HG02840 (cell line): ENCODE measurements around the gene SLC10A7.

Experiments used
- ATAC-seq: cut with Tn5 transposase; IDR thresholded peaks from one replicate; pipeline ENCODE4 v1.9.1; 2021; ENCODE audit warnings: mild to moderate bottlenecking, moderate library complexity, moderate number of reproducible peaks; ENCODE audit not compliant: unreplicated experiment, low FRiP score

SLC10A7 gene

DNA sequence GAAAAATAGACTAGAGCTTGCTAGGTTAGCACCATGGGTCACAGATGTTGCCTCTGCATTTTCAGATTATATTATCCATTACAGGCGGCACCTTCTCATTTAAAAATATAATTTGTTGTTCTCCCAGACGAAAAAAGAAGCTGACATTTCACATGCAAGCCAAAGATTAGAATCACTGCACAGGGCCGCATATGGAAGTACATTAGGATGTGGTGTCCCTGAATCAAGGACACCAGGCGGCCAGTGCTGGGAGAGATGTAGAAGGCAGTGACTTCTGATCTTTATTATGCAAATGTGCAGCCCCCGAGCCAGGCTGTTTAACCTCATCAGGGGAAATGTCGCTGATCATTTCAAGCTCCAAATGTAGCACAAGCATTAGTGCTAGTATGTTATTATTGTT is 284.6 kb downstream of the SLC10A7 start:
- no peak for ATAC-seq

DNA sequence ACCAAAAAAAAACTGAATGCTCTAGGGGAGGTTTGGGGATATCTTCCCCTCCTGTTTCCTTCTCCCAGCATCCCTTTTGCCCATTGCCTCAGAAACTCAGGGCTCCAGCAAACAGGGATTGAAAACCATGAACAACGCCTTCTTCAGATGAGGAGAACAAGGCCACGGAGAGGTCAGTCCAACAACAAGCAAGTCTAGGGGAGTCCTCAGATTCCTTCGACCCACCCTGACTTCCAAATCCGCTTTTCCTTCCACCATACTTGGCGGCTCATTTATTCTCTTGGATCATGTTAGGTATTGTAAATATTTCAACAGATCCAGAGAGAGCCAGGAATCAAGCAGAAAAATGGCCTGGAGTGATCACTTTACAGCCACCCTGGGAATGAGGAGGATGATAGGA is 285.5 kb downstream of the SLC10A7 start:
- ATAC-seq, result no peak

DNA sequence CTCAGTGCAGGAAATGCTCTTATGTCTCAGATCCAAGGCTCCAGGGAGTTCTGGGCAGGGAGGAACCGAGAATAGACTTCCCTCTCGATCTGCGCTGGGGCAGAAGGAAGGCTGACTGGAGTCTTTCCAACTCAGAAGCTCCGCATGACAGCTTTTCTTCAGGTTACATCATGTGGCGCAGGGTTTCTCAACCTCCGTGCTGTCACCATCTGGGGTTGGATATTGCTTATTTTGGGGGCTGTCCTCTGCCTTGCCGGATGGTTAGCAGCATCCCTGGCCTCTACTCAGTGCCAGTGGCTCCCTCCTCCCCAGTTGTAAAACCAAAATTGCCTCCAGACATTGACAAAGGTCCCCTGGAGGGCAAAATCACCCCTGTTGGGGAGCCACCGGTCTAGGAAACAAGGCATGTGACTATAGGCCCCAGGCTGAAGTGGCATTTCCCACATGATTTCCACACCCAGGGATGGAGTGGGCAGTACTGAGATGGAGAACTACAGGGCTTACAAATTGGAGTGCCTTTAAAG is 286.0 kb downstream of the SLC10A7 start:
- ATAC-seq, result no peak

DNA sequence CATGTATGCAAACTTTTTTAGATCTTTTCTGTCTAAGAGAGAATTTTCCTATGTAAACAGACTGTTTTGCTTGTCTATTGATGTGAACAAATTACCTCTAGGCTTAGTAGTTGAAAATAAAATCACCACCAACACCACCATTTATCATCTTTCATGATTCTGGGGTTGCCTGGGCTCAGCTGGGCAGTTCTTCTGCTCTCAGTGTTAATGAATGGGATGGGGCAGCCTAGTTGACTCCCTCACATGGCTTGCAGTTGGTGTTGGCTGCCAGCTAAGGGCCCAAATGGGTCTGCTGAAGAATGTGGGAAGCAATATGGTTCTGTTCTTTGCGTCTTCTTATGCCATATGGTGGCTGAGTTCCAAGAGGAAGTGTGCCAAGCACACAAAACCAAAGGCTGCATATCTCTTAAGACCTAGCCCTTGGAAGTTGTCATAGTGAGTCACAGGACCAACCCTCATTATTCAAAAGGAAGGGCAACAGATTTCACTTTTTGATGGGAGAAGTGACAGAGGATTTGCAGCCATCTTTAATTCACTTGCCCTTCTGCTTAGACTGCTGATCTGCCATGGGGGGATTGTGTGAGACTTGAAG is 289.5 kb downstream of the SLC10A7 start:
- ATAC-seq, result no peak

DNA sequence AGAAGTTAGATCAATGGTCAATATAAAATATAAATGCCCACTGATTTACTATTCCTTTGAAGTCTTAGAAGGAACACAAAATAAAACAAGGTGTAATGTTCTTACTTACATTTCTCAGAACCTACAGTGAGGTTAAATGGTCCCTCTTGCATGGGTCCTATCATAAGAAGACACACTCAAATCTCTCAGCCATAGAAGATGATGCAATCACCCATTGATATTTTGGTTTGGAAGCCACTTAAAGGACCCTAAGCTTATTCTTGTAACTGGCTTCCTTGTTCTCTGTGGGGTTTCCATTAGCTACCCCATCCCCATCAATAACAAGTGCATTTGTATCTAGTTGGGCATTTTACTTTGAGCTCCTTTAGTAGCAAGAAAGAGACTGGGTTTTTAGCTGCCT is 292.3 kb downstream of the SLC10A7 start:
- ATAC-seq, result no peak

DNA sequence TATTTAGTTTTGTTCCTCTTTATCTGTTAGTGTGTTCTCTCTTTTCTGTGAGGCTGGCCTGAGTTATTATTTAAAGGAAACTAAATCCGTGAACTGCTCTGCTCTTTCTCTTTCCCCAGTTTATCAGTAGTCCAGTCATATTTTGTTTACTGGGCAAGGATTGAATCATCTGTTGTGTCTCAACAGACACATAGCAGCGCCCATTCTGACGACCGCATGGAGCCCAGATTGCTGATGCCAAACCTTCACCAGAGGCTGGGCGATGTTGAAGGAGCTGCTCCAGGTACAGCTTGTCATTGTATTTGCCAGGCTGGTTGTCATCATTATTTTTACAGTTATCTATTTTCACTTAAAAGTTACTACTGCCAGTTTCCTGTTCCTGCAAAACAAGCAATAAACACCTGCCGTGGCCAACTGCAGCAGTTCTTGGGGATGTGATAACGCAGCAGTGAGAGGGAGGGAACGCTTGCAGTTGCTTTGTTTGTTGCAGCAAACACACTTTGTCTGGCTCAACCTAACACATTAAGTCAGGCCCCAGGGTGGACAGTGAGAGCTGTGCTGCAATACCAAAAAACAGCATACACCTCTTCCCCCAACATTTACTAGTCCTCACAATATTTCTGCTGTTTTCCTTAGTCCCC is 297.3 kb downstream of the SLC10A7 start:
- no peak for ATAC-seq

DNA sequence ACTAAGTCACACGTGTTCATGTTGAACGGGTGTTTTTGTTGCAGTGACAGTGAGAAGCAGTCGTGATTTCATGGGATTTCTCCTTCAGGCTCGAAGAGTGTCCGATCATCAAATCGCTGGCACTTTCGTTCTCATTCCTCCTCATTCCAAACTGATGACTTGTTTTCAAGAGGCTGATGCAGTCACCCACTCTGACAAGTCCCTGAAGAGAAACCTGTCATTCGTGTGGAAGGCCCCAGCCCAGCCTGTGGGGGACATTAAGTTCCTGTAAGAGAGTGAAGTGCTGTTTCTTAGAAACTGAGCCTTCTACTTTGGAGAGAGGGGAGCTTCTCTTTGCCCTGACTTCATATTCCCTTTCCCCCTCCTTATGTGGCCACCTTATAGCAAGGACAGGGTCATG is 299.4 kb downstream of the SLC10A7 start:
- ATAC-seq, result no peak

DNA sequence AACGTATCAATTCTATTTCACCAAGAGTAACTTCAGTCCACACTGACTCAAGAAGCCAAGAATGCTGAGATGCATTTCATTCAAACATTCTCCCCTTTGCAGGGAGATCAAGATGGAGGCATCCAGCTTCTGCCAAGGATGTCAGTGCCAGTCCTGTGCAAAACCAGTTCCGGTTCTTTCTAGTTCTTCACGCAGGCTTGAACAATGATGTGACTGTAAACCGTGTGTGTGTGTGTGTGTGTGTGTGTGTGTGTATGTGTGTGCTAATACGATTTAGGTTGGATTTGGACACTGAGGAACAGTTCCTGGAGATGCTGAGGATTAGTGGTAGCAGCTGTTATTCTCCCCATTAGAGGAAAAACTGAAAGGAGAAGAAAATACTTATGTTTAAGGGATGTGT is 307.5 kb downstream of the SLC10A7 start, which contains the start of gene REELD1:
TSS of gene REELD1 (plus strand) at position 301 of the 400 bp plus-strand sequence. CDS start 2,415 bp downstream, outside the sequence.
- ATAC-seq, result no peak

DNA sequence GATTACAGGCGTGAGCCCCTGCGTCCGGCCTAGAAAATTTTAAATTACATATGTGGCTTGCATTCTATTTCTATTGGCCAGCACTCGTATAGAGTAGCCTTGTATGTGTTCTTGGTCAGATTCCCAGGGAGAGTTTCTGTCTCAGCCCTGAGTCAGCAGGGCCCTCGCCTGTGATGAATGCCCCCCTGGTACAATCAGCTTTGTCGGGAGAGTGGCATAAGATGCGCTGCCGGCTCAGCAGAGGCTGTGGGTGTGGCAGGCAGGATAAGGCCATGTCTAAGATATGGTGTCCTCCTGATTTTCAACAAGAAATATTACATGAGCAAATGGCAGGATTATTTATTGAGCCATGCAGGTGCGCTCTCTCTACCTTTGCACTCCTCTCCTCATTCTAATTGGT is 309.0 kb downstream of the SLC10A7 start:
- no peak for ATAC-seq

DNA sequence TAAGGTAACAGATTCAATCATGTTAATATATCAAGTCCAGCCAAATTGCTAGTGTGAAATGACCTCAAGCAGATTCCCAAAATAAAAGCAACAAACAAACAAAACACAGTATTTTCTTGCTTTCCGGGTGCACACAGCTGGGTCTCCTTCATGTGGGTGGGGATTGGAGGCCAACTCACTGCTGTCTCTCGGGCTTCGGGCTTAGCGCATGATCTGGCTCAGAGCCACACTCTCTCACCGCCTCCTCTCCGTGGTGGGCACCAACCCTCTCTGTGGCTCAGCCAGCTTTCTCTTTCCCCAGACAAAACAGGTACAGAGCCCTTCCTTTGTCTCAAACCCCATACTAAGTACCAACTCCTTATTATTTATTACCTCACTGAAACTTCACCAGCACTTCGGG is 310.3 kb downstream of the SLC10A7 start:
- ATAC-seq, result no peak

DNA sequence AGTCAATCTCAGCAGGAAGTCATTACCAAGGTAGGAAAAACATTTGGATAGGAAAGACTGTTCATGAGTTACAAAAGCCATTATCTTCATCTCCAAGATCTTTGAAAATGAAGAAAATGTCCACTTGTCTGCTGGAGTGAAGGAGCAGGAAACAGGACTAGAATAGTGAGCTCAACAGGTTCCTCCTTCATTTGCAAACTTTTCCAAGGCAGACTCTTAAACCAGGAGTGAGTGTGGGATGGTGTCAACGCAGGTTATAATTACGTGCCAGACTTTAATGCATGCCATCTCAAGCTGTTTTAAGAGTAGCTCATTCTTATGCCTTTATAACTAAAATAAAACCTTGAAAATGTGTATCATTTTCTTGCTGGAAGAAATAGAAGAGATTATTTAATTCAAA is 310.9 kb downstream of the SLC10A7 start:
- no peak for ATAC-seq

DNA sequence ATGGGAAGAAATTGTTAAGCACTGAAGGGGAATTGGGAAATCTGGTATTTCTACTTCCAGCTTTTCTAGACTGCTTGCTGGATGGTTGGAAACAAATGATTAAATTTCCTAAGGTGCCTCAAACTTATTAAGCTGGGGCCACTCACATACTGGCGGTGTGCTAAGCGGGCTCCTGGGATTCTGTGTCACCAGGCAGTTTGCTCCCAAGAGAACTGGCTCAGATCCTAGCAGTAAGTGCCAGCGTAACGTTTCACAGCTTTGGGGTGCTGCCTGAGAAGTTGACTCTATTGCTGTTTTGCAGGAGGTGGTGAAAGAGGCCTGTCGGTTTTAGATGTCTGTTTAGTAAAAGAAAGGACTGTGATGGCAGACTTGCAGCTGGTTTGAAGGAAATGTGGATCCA is 314.3 kb downstream of the SLC10A7 start:
- no peak for ATAC-seq
